Islet precursor cell (in vitro differentiated cells): Measurements from ENCODE around the gene USP36.
A peak's percentile ranks its signal among the peaks of the same experiment; 100 is the strongest.
"Not testable (repeated sequence)": the region's sequence is repeated elsewhere in the genome, so short reads cannot be mapped to it uniquely, and the experiment has no call there.

ENCODE experiments used
- DNase-seq: peaks from one replicate; pipeline ENCODE4 v3.0.0-alpha.2; 2018

The USP36 gene

GRCh38 chr17:78840780-78841611 is at the start of gene USP36:
USP36 (minus strand) TSS chr17:78840814; CDS start chr17:78836363, 4,451 bp downstream.
- peak; percentile 100 for DNase-seq

- DNase-seq: not testable (repeated sequence)
Observed at GRCh38 chr17:78890096-78890495, 49.5 kb upstream of the USP36 start.

GRCh38 chr17:78889531-78889930 is 48.9 kb upstream of the USP36 start:
- no peak for DNase-seq

- DNase-seq: no peak
Observed at GRCh38 chr17:78888941-78889518, 48.4 kb upstream of the USP36 start.

- DNase-seq: no peak
Observed at GRCh38 chr17:78886954-78887353, 46.3 kb upstream of the USP36 start.

- DNase-seq: peak; percentile 52
Observed at GRCh38 chr17:78885956-78886355, 45.3 kb upstream of the USP36 start.

GRCh38 chr17:78884876-78885667 is 44.5 kb upstream of the USP36 start:
- peak; percentile 56 for DNase-seq

GRCh38 chr17:78884148-78884825 is 43.7 kb upstream of the USP36 start:
- DNase-seq: no peak

GRCh38 chr17:78883533-78884131 is 43.0 kb upstream of the USP36 start:
- DNase-seq: peak; percentile 100

- DNase-seq: peak; percentile 96
Observed at GRCh38 chr17:78883089-78883532, 42.5 kb upstream of the USP36 start.

- DNase-seq: no peak
Observed at GRCh38 chr17:78882540-78883088, 42.0 kb upstream of the USP36 start.

GRCh38 chr17:78879635-78880186 is 39.1 kb upstream of the USP36 start:
- no peak for DNase-seq

GRCh38 chr17:78878871-78879527 is 38.4 kb upstream of the USP36 start:
- no peak for DNase-seq

GRCh38 chr17:78878261-78878660 is 37.6 kb upstream of the USP36 start:
- DNase-seq: no peak

- not testable (repeated sequence) for DNase-seq
Observed at GRCh38 chr17:78876954-78877517, 36.4 kb upstream of the USP36 start.

GRCh38 chr17:78876094-78876597 is 35.5 kb upstream of the USP36 start:
- DNase-seq: peak; percentile 53

GRCh38 chr17:78875363-78876093 is 34.9 kb upstream of the USP36 start:
- DNase-seq: peak; percentile 90

- DNase-seq: no peak
Observed at GRCh38 chr17:78873519-78874340, 33.1 kb upstream of the USP36 start.

GRCh38 chr17:78872486-78872885 is 31.9 kb upstream of the USP36 start:
- DNase-seq: no peak
